Activated T-helper 9 cell treated with anti-CD3 and anti-CD28 coated beads, Interleukin-2, amount 50 U/mL, for 16 hours (primary cell): Measurements from ENCODE around the gene ADGRD1.

ENCODE experiments used
- DNase-seq: peaks from one replicate; pipeline ENCODE4 v3.0.0-alpha.2; 2020; ENCODE audit warnings: low read depth

The ADGRD1 gene

GRCh38 chr12:131135786-131136538 lies 182.3 kb downstream of the ADGRD1 start:
- no peak for DNase-seq

- no peak for DNase-seq
Measured at GRCh38 chr12:131136539-131136872, 182.8 kb downstream of the ADGRD1 start.

GRCh38 chr12:131137009-131137835 lies 183.5 kb downstream of the ADGRD1 start:
- no peak for DNase-seq

- no peak for DNase-seq
Measured at GRCh38 chr12:131137836-131138637, 184.3 kb downstream of the ADGRD1 start.

- no peak for DNase-seq
Measured at GRCh38 chr12:131138638-131139362, 185.1 kb downstream of the ADGRD1 start.

GRCh38 chr12:131139363-131140068 lies 185.8 kb downstream of the ADGRD1 start:
- DNase-seq, result no peak

DNA sequence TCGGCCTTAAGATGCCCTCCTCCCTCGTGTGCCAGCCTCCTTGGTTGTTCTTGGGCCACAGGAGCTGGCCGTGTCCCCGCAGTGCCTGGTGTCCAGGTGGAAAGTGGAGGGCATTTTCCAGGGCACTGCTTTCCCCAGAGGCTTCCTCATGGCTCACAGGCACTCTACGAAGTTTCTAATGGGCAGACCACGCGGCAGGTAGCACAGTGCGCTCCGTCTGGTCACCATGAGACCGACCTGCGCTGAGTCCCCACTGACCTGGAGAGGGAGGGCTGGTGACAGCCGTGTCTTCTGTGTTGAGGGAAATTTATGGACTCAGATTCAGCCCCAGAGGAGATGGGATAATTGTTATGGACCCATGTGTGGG lies 186.3 kb downstream of the ADGRD1 start:
- DNase-seq, result no peak

GRCh38 chr12:131140697-131141096 lies 187.0 kb downstream of the ADGRD1 start:
- no peak for DNase-seq

GRCh38 chr12:131141514-131141913 lies 187.8 kb downstream of the ADGRD1 start:
- no peak for DNase-seq

DNA sequence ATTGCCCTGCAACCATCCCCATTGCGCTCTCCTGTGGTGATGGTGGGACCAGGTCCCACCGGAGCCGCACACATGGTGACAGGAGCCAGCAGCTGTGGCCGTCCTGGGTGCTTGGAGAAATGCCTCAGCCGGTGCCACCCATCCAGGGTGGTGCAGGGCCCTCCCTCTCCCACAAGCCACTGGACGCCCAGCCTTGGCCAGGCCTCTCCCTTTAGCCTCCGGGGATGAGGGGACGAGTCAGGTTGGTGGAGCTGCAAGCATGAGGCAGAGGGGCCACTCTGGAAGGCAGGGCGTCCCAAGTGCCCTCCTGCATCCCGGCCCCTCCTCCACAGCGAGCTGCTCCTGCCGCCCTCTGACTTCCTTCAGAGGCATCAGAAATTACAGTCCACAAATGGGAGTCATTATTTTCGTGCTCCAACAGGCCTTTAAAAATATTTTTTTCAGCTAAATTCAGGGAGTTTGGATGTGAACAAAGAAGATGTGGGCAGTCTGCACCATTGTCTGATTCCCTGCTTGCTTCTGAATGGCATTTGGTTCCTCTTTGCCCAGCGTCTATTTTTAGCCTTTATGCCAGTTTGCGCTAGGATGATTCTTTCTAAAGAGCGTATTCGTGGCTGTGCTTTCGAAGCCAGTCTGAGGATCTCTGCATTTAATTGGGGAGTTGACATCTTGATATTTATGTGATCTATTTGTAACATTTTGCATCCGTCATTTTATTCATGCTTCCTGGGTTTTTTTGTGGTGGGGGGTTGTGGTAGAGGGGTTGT lies 189.4 kb downstream of the ADGRD1 start:
- no peak for DNase-seq

DNA sequence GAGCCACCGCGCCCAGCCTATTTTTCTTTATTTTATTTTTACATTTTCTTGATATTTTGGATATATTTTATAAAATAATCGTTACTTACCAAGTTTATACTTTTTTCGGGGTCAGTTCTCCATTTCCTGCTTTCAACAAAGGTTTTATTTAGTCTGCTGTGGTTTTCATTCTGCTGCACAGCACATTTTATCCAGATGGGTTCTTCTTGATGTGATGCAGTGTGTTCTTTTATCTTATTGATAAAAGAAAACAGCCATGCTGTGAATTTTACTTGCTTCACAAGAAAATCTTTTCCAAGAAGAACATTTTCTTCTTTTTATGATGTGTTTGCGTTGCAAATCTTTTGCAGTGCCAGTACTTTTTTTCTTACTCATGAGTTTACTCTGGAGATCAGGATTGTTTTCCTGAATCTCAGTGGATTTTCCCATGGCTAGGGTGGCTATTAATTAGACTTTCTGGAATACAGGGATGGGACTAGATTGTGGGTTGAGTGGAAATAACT lies 192.5 kb downstream of the ADGRD1 start:
- DNase-seq, result no peak

DNA sequence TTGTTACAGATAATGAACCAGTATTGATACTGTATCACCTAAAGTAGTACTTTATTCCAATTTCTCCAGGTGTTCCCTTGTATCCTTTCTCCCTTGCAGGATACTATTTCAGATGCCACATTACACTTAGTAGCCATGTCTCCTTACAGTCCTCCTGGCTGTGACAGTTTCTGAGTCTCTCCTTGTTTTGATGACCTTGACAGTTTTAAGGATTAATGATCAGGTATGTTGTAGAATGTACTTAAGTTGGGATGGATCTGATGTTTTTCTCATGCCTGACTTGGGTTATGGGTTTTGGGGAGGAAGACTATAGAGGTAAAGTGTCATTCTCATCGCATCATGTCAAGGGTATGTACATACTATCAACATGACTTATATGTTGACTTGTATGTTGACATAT lies 193.6 kb downstream of the ADGRD1 start:
- no peak for DNase-seq

GRCh38 chr12:131147894-131148293 lies 194.2 kb downstream of the ADGRD1 start:
- DNase-seq, result no peak

DNA sequence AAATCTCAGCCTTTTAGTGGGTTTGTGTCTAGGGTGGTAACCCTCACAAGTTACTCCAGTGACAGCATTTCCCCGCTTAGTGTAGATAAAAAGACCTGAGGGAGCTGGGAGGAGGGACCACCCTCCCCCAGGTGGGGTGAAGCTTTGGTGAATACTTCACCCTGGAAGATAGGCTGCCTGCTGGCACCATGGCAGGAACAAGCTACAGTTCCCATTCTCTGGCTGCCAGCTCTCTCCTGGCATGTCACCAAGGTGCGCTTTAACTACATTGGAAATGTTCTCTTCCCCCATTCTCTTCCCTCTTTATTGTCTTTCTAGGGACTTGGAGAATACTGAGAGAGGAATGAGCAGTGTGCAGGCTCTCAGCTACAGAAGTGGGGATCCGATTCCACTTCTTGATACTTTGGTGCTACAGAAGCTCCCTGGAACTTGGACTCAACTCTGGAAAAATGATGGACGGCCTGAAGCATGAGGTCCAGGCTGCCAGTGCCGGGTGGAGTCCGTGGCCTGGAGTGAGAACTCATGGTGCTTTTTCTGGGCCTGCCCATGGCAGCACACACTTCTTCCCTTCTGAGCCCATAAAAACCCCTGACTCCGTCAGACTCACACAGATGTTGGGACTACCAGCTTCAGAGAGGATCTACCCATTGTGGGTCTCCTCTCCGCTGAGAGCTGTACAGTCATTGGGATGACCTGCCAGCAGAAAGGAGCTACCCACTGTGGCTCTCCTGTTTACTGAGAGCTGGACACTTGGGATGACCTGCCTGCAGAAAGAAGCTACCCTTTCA lies 198.0 kb downstream of the ADGRD1 start:
- no peak for DNase-seq

DNA sequence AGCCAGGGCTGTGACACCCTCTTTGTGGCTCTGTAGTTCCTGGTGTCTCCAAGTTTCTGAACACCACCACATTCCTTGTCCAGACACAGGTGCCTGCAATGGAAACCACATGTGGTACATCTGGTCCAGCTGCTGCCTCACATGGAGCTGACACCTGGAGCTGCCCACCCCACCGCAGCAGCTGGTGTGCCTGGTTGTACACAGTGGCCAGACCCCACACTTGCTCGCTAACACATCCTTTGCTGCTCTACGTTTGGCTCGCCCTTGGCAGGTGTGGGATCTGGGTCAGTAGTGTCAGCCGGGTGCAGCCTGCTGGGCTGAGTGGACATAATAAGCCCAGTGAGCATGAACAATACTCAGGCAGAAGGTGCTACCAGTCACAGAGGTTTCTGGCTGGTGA lies 198.9 kb downstream of the ADGRD1 start:
- DNase-seq, result no peak

DNA sequence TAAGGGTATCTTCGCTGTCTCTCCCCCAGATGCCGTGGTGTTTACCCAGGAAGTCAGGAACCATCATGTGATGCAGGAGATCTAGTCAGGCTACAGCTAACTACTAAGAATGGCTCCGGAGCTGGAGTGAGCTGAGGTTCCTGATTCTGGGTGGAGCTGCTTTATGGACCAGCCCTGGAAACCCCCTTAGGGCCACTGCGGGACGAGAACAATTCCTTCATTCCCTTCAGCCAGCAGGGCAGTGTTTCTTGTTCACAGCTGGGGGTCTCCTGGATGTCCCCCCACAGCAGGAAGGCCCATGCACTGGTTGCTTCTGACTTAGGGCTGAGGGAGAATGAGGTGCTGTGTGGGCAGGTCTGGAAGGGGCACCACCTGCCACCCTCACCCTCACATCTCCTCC lies 199.3 kb downstream of the ADGRD1 start:
- no peak for DNase-seq

- no peak for DNase-seq
Measured at GRCh38 chr12:131153956-131154355, 200.2 kb downstream of the ADGRD1 start.

DNA sequence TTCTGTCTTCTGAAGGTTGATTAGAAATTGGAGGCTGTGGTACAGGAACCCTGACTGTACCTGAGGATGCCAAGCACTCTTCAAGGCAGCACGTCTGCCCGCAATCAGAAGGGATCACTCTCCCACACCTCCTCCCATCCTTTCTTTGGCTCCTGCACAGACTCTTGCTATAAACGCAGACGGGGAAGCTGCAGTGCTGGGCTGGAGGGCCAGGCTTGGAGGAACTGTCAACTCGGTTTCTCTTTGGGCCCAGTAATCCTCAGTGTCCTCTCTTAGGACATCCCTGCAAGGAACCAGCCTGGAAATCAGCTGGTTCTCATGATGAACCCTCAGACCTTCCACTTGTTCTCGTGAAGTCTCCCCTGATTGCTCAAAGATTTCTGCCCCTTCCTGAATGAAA lies 201.4 kb downstream of the ADGRD1 start:
- DNase-seq, result no peak

- DNase-seq, result no peak
Measured at GRCh38 chr12:131157743-131158142, 204.0 kb downstream of the ADGRD1 start.

DNA sequence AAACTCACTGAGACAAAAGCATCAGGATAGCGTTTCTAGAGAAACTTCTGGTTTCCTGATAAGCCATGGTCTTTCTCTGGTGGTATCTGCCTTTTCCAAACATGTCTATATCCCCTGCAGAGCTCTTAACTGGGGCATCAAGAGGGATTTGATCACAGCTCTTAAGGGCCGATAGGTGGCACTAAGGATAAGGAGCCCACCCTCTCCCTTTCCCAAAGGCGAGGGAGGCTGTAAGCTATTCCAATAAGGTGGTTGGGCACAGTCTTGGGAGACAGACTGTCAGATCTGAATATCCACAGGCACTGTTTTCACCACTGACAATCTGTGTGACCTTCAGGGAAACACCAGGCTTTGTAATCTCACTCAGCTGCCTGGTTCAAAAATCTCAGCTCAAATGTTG lies 206.0 kb downstream of the ADGRD1 start:
- no peak for DNase-seq
